NCI-H524 (cell line): ENCODE measurements around the gene ADCY10.
A peak's percentile ranks its signal among the peaks of the same experiment; 100 is the strongest.
"Not testable (repeated sequence)": the region's sequence is repeated elsewhere in the genome, so short reads cannot be mapped to it uniquely, and the experiment has no call there.

Experiments
- DNase-seq, 2 experiments: peaks; one replicate each; lab custom pipeline; 2025; lab: John Stamatoyannopoulos, UW

ADCY10 gene

GRCh38 chr1:167812972-167813371 lies 101.0 kb downstream of the ADCY10 start:
- no peak for DNase-seq

GRCh38 chr1:167808690-167809089 lies 105.2 kb downstream of the ADCY10 start:
- no peak for DNase-seq

GRCh38 chr1:167808104-167808503 lies 105.8 kb downstream of the ADCY10 start:
- no peak for DNase-seq

GRCh38 chr1:167806676-167807075 lies 107.3 kb downstream of the ADCY10 start:
- DNase-seq: not testable (repeated sequence)

- not testable (repeated sequence) for DNase-seq
Observed at GRCh38 chr1:167806235-167806634, 107.7 kb downstream of the ADCY10 start.

GRCh38 chr1:167805041-167805556 lies 108.8 kb downstream of the ADCY10 start:
- DNase-seq: peak in 1 of 2 experiments; percentile 7

GRCh38 chr1:167803358-167804207 lies 110.4 kb downstream of the ADCY10 start:
- peak; percentile 84 to 92 for DNase-seq

GRCh38 chr1:167802235-167802634 lies 111.7 kb downstream of the ADCY10 start:
- no peak for DNase-seq

GRCh38 chr1:167800251-167800650 lies 113.7 kb downstream of the ADCY10 start:
- DNase-seq: no peak

GRCh38 chr1:167799747-167800146 lies 114.2 kb downstream of the ADCY10 start:
- DNase-seq: peak in 1 of 2 experiments; percentile 3

- DNase-seq: no peak
Observed at GRCh38 chr1:167798952-167799351, 115.0 kb downstream of the ADCY10 start.

GRCh38 chr1:167797015-167797414 lies 116.9 kb downstream of the ADCY10 start:
- DNase-seq: peak in 1 of 2 experiments; percentile 4

- no peak for DNase-seq
Observed at GRCh38 chr1:167795810-167796740, 117.9 kb downstream of the ADCY10 start.

- DNase-seq: no peak
Observed at GRCh38 chr1:167794043-167794442, 119.9 kb downstream of the ADCY10 start.

GRCh38 chr1:167792188-167792565 lies 121.8 kb downstream of the ADCY10 start:
- DNase-seq: no peak

GRCh38 chr1:167791281-167792187 lies 122.4 kb downstream of the ADCY10 start:
- DNase-seq: peak; percentile 69 to 84

- no peak for DNase-seq
Observed at GRCh38 chr1:167790117-167790516, 123.8 kb downstream of the ADCY10 start.

GRCh38 chr1:167789501-167789900 lies 124.4 kb downstream of the ADCY10 start:
- DNase-seq: no peak

GRCh38 chr1:167786502-167786901 lies 127.4 kb downstream of the ADCY10 start:
- DNase-seq: no peak

- DNase-seq: no peak
Observed at GRCh38 chr1:167784876-167785550, 128.9 kb downstream of the ADCY10 start.

GRCh38 chr1:167782946-167783345 lies 131.0 kb downstream of the ADCY10 start:
- DNase-seq: no peak
